K562 (cell line): Measurements from ENCODE around the gene IQCF6. TPM values are rescaled to one million over a fixed set of nuclear protein-coding genes. Genes with fewer than 3 reads are reported as not detected.

ENCODE experiments used
- ATAC-seq: fragments of 200-7000 bp; cut with Tn5 transposase; 3 replicates; pipeline ENCODE4 v1.9.1; 2020; ENCODE audit warnings: moderate library complexity
- BruUV-seq: library from RNA; stranded (reverse); fragments of 400-500 nt; replicated peaks from 2 replicates; lab custom pipeline; 2021; lab: Mats Ljungman, UMichigan
- CTCF ChIA-PET: fragments of 300-600 bp; formaldehyde crosslinking; extraction: SDS; loops from one replicate; lab custom pipeline; 2021; ENCODE audit warnings: low intra/inter-chr PET ratio; lab: Yijun Ruan, JAX
- POLR2A ChIA-PET: fragments of 300-600, 350-650 bp; sonication (Branson Sonifier 250); formaldehyde crosslinking; extraction: SDS; loops from one replicate; lab custom pipeline; 2021; ENCODE audit warnings: antibody characterized with exemption, inconsistent platforms; lab: Yijun Ruan, JAX
- DNase-seq, 4 experiments: peaks; one replicate each; pipeline versions ENCODE4 v3.0.0 to v3.0.0-alpha.2; 2011 to 2018; ENCODE audit warnings: low spot score in 3 of 4, mixed read lengths in 3 of 4; ENCODE audit errors: extremely low read depth in 1 of 4
- FAIRE-seq: peaks from 2 replicates; lab custom pipeline; 2011; peaks lifted over from hg19 to GRCh38; lab: Jason Lieb, UNC
- H2AFZ ChIP-seq: 2 replicates; pipeline ENCODE4 v1.6.0; 2011; ENCODE audit warnings: low read depth, low read length, control low read depth, inconsistent platforms
- H3K27ac ChIP-seq: fragments of 200-600 bp; 3 replicates; pipeline ENCODE4 v1.8.0; 2011; ENCODE audit warnings: low read depth, mild to moderate bottlenecking, control low read depth, inconsistent platforms, low read length, moderate library complexity, mixed read lengths; ENCODE audit errors: extremely low read depth
- H3K27me3 ChIP-seq, 2 experiments: fragments of 300-600 bp in 1 of 2; 2 replicates in 1 of 2; 3 replicates in 1 of 2; pipeline versions ENCODE4 v1.6.0 to v1.8.0; 2011; ENCODE audit warnings: inconsistent platforms in 2 of 2, low read length in 2 of 2, mild to moderate bottlenecking in 1 of 2, mixed read lengths in 1 of 2, moderate library complexity in 1 of 2; ENCODE audit not compliant: control insufficient read depth in 2 of 2, insufficient read depth in 2 of 2
- H3K36me3 ChIP-seq: fragments of 300-600 bp; 3 replicates; pipeline ENCODE4 v1.8.0; 2011; ENCODE audit warnings: mild to moderate bottlenecking, low read length, inconsistent platforms; ENCODE audit not compliant: control insufficient read depth, insufficient read depth
- H3K4me1 ChIP-seq, 2 experiments: fragments of 200-600 bp in 1 of 2; replicated peaks in 1 of 2; 2 replicates in 1 of 2; 3 replicates in 1 of 2; pipeline versions ENCODE4 v1.5.1 to v1.8.0; 2011; ENCODE audit warnings: inconsistent platforms in 2 of 2, low read length in 2 of 2, mild to moderate bottlenecking in 1 of 2, mixed read lengths in 1 of 2, moderate library complexity in 1 of 2; ENCODE audit not compliant: control insufficient read depth in 2 of 2, insufficient read depth in 2 of 2
- H3K4me2 ChIP-seq: 2 replicates; pipeline ENCODE4 v1.6.1; 2011; ENCODE audit warnings: low read length, control low read depth, inconsistent platforms, mixed read lengths; ENCODE audit not compliant: insufficient read depth
- H3K4me3 ChIP-seq: fragments of 200-600 bp; sonication (generic), shearing (Covaris generic); 2 replicates; pipeline ENCODE4 v1.5.1; 2016; ENCODE audit warnings: control low read depth, inconsistent platforms
- H3K79me2 ChIP-seq: fragments of 200-600 bp; 3 replicates; pipeline ENCODE4 v1.8.0; 2011; ENCODE audit warnings: low read length, inconsistent platforms; ENCODE audit not compliant: control insufficient read depth, insufficient read depth
- H3K9ac ChIP-seq, 2 experiments: 2 replicates each; pipeline versions ENCODE4 v1.6.0 to v1.6.1; 2011; ENCODE audit warnings: low read depth in 2 of 2, low read length in 2 of 2, control low read depth in 1 of 2, inconsistent platforms in 1 of 2, mild to moderate bottlenecking in 1 of 2, mixed read lengths in 1 of 2; ENCODE audit not compliant: insufficient read depth in 1 of 2
- H3K9me1 ChIP-seq: one replicate; pipeline ENCODE4 v1.6.0; 2011; ENCODE audit warnings: inconsistent platforms, mild to moderate bottlenecking, low read length, moderate library complexity; ENCODE audit not compliant: control insufficient read depth, insufficient read depth
- H3K9me3 ChIP-seq: replicated peaks from 2 replicates; pipeline ENCODE4 v1.5.1; 2011; ENCODE audit warnings: low read depth, low read length, inconsistent platforms; ENCODE audit not compliant: control insufficient read depth, insufficient read depth
- H4K20me1 ChIP-seq: replicated peaks from 2 replicates; pipeline ENCODE4 v1.6.1; 2011; ENCODE audit warnings: low read length, inconsistent platforms, mixed read lengths; ENCODE audit not compliant: control insufficient read depth, insufficient read depth
- ETS2 ChIP-seq: IDR thresholded peaks from 2 replicates; pipeline ENCODE4 v1.6.1; 2016; ENCODE audit warnings: borderline replicate concordance, missing genetic modification characterization, mild to moderate bottlenecking, moderate library complexity, missing compliant biosample characterization; ENCODE audit not compliant: poor library complexity, severe bottlenecking
- ETV1 ChIP-seq: fragments of 450-650 bp; conservative IDR thresholded peaks from 2 replicates; pipeline ENCODE4 v1.6.1; 2016; ENCODE audit warnings: missing genetic modification characterization, control low read depth, low read depth, missing compliant biosample characterization
- NFYB ChIP-seq: IDR thresholded peaks from 2 replicates; pipeline ENCODE4 v1.6.1; 2011; ENCODE audit warnings: mild to moderate bottlenecking, moderate library complexity; ENCODE audit not compliant: insufficient read length; ENCODE audit errors: extremely low read depth
- WGBS: fragments of 100-300 bp; shearing (Covaris generic); methylation state at CpG from one replicate; pipeline ENCODE4 v1.1.6; 2016; ENCODE audit warnings: low coverage, mixed read lengths; ENCODE audit not compliant: insufficient coverage; ENCODE audit errors: missing lambda C conversion rate; 5-methylcytosine and 5-hydroxymethylcytosine counted together
- in situ Hi-C: fragments of 300-500 bp; cut with MboI; formaldehyde crosslinking; loops from 4 replicates; pipeline ENCODE4 v1.15.0; 2018; ENCODE audit warnings: inconsistent platforms, mixed read lengths
- intact Hi-C: fragments of 100-400 bp; cut with micrococcal nuclease; formaldehyde crosslinking; loops from 2 replicates; pipeline ENCODE4 v1.14.2; 2022
- polyA plus RNA-seq, 8 experiments: library from polyadenylated mRNA; depleted of rRNA in 4 of 8; stranded (reverse) in 5 of 8; unstranded in 3 of 8; fragments of >200 nt; fragmentation: Nextera tagmentation in 2 of 8; fragmentation: Illumina TruSeq in 1 of 8; extraction: Ambion mirVana in 2 of 8; extraction: Trizol in 1 of 8; gene quantifications; 2 replicates each; pipeline versions ENCODE4 v1.2.1 to v1.2.3, GENCODE V29; 2011 to 2014; ENCODE audit warnings: inconsistent platforms in 1 of 8, missing spikeins in 1 of 8
- total RNA-seq, 7 experiments: library from RNA; depleted of rRNA in 6 of 7; stranded (reverse); fragments of >200 nt in 6 of 7; fragmentation: Illumina TruSeq in 2 of 7; extraction: Trizol in 2 of 7; gene quantifications; 2 replicates each; pipeline versions ENCODE4 v1.2.1 to v1.2.3, GENCODE V29; 2011 to 2021; ENCODE audit warnings: low replicate concordance in 1 of 7
- TF ChIP-seq, protein P1 (sequence below): fragments of 450-650 bp; formaldehyde crosslinking; IDR thresholded peaks from 2 replicates; pipeline ENCODE4 v1.4.0; 2020; ENCODE audit warnings: mild to moderate bottlenecking, moderate library complexity
- TF ChIP-seq, protein P2 (sequence below): sonication (generic); formaldehyde crosslinking; IDR thresholded peaks from 2 replicates; pipeline ENCODE4 v1.5.0; 2020; ENCODE audit warnings: missing genetic modification reagents
- TF ChIP-seq, protein P3 (sequence below): sonication (generic); formaldehyde crosslinking; IDR thresholded peaks from 2 replicates; pipeline ENCODE4 v1.9.0; 2022; ENCODE audit warnings: mild to moderate bottlenecking, missing genetic modification reagents

Gene IQCF6
- total and polyA plus RNA-seq, 9 of the 15 experiments (the other 6 are each of a cell fraction or from before 2014, with no cell fraction given) = not detected

- TF ChIP-seq, protein P1, sequence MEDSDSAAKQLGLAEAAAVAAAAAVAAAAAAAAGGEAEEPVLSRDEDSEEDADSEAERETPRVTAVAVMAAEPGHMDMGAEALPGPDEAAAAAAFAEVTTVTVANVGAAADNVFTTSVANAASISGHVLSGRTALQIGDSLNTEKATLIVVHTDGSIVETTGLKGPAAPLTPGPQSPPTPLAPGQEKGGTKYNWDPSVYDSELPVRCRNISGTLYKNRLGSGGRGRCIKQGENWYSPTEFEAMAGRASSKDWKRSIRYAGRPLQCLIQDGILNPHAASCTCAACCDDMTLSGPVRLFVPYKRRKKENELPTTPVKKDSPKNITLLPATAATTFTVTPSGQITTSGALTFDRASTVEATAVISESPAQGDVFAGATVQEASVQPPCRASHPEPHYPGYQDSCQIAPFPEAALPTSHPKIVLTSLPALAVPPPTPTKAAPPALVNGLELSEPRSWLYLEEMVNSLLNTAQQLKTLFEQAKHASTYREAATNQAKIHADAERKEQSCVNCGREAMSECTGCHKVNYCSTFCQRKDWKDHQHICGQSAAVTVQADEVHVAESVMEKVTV (CRISPR knock-in tag) = peak; percentile 44
- TF ChIP-seq ETV1 (tag) = no peak
Observed at GRCh38 chr3:51799879-51800749, 21.1 kb upstream of the IQCF6 start (continued).

- no peaks in the 10 kb centered on the region for H3K9me3 ChIP-seq
- 6% methylated on average over 3 of the region's 3 CpGs for WGBS
- POLR2A ChIA-PET = no interaction called here
Observed at GRCh38 chr3:51798411-51798963, 19.4 kb upstream of the IQCF6 start.

More at GRCh38 chr3:51798411-51798963, 19.4 kb upstream of the IQCF6 start:
- Histone ChIP-seq H2AFZ (no peak overlapping the region), H3K27ac (no peak overlapping the region), H3K4me1 (no peaks in the 10 kb centered on the region; a peak in 1 of 5 replicates), H3K9ac (no peak overlapping the region), H3K79me2 (no peaks in the 10 kb centered on the region), H3K9me1 (no peaks in the 10 kb centered on the region), H4K20me1 (no peaks in the 10 kb centered on the region), H3K36me3 (no peaks in the 10 kb centered on the region), H3K27me3 (no peaks in the 10 kb centered on the region), H3K4me3 (no peak overlapping the region), H3K4me2 (no peak overlapping the region)
- no TSS peak for BruUV-seq
- FAIRE-seq (no peak), ATAC-seq (no peak), DNase-seq (peak in 2 of 4 experiments; percentile 9)
- CTCF ChIA-PET = no interaction called here
- TF ChIP-seq, protein P2, sequence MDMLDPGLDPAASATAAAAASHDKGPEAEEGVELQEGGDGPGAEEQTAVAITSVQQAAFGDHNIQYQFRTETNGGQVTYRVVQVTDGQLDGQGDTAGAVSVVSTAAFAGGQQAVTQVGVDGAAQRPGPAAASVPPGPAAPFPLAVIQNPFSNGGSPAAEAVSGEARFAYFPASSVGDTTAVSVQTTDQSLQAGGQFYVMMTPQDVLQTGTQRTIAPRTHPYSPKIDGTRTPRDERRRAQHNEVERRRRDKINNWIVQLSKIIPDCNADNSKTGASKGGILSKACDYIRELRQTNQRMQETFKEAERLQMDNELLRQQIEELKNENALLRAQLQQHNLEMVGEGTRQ (CRISPR knock-in tag) = peak; percentile 60
- TF ChIP-seq, protein P3, sequence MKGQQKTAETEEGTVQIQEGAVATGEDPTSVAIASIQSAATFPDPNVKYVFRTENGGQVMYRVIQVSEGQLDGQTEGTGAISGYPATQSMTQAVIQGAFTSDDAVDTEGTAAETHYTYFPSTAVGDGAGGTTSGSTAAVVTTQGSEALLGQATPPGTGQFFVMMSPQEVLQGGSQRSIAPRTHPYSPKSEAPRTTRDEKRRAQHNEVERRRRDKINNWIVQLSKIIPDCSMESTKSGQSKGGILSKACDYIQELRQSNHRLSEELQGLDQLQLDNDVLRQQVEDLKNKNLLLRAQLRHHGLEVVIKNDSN (CRISPR knock-in tag) = 0 out of 2 replicates have a peak, but pooled peaks have one; percentile 26
- TF ChIP-seq ETS2 (no peak), NFYB (peak; percentile 88)
- intact Hi-C loops = no loop called here
- in situ Hi-C loops = no loop called here
